B cell (primary cell): Measurements from ENCODE around the gene DRC1.

ENCODE experiments used
- EZH2 ChIP-seq: IDR thresholded peaks from 2 replicates; pipeline ENCODE4 v1.6.1; 2012; ENCODE audit warnings: borderline replicate concordance, low read depth, mild to moderate bottlenecking, moderate library complexity, low read length; ENCODE audit not compliant: insufficient read depth, poor library complexity, severe bottlenecking
- TF ChIP-seq, protein P1 (sequence below): fragments of 200-600 bp; IDR thresholded peaks from one replicate; pipeline ENCODE4 v1.8.0; 2022; ENCODE audit warnings: antibody characterized with exemption, mild to moderate bottlenecking

- TF ChIP-seq, protein P1, sequence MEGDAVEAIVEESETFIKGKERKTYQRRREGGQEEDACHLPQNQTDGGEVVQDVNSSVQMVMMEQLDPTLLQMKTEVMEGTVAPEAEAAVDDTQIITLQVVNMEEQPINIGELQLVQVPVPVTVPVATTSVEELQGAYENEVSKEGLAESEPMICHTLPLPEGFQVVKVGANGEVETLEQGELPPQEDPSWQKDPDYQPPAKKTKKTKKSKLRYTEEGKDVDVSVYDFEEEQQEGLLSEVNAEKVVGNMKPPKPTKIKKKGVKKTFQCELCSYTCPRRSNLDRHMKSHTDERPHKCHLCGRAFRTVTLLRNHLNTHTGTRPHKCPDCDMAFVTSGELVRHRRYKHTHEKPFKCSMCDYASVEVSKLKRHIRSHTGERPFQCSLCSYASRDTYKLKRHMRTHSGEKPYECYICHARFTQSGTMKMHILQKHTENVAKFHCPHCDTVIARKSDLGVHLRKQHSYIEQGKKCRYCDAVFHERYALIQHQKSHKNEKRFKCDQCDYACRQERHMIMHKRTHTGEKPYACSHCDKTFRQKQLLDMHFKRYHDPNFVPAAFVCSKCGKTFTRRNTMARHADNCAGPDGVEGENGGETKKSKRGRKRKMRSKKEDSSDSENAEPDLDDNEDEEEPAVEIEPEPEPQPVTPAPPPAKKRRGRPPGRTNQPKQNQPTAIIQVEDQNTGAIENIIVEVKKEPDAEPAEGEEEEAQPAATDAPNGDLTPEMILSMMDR, result no peak
- no peak for TF ChIP-seq EZH2
These were observed 21.4 kb downstream of the DRC1 start for GRCh38 chr2:26422947-26423629.
